ENCODE results near the gene ZMYND12.

ZMYND12 gene

GRCh38 chr1:42392255-42392654 lies 63.6 kb downstream of the ZMYND12 start:
- peak; percentile 66 for DNase-seq

- no peak for DNase-seq
These were observed 69.8 kb downstream of the ZMYND12 start for GRCh38 chr1:42386051-42386450.

DNA sequence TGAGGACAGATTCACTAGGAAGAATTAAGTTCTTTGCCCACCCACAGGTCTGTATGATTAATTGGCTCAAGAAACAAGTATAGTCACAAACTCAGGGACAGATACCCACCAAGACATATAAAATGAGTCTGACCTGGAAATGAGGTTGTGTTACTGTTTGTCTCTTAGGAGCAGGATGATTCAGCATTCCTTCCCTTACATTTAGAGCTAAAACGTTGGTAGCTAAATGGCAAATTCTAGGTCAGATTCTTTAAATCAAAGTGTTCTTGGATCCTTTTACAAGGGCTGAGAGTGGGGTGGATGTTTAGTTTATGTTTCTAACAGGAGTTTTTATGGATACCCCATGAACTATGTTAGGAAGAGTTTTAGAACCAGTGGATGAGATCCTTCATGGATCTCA lies 70.5 kb downstream of the ZMYND12 start:
- no peak for DNase-seq

DNA sequence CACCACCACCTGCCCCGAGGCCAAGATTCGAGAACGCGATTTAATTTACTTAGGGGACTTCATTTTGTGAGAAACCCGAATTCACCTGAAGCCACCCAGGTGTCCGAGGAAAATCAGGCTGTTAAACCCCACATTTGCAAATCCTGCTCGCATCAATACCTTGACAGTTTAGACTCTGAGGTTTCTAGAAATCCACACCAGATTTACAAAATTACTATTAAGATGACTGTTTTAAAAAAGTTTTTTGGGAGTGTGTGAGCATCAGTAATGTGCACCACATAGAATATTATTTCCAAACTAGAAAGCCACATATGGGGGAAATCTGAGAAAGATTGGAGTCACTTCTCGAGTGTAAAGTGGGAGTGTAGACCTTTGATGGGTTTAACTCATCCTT lies 74.5 kb downstream of the ZMYND12 start:
- DNase-seq: no peak

DNA sequence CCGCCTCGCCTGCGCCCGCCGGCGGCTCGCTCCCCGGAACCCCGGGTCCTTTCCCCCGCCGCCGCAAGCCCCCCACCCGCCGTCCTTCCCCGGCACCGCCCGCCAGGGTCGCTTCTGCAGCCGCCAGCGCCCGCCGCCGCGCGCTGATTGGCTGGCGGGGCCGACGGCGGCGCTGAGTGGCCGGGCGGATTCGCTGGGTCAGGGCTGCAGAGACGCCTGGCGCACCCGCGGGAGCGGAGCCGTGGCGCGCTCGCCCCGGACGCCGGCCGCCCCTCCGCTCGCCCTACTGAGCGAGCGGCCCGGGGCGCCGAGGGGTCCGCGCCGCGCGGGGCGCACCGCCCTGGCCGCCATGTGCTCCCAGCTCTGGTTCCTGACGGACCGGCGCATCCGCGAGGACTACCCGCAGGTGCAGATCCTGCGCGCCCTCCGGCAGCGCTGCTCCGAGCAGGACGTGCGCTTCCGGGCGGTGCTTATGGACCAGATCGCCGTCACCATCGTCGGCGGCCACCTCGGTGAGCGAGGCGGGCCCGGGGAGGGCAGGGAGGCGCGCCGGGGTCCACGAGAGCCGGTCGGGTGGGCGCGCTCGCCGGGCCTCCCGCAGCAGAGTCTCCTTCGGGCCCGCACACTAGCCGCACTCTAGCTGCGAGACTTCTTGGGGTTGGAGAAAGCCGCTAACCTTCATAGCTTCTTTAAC lies 75.1 kb downstream of the ZMYND12 start, which contains the start of gene RIMKLA:
Gene RIMKLA (plus strand): TSS at position 207 of the 694 bp plus-strand sequence. CDS start 143 bp downstream, at position 350.
- DNase-seq: peak; percentile 73
